Duodenal mucosa (tissue), 2 donors: ENCODE measurements around the gene MDM2.
"Not testable (repeated sequence)": the region's sequence is repeated elsewhere in the genome, so short reads cannot be mapped to it uniquely, and the experiment has no call there.

Experiments
- H3K27ac ChIP-seq: one replicate; pipeline ENCODE4 v1.7.0; 2013; ENCODE audit warnings: low read depth, low read length
- H3K27me3 ChIP-seq, 2 donors: one replicate each; pipeline ENCODE4 v1.7.0; 2013; ENCODE audit warnings: low read length in 2 of 2, control low read depth in 1 of 2; ENCODE audit not compliant: insufficient read depth in 2 of 2, control insufficient read depth in 1 of 2
- H3K36me3 ChIP-seq, 2 donors: one replicate each; pipeline ENCODE4 v1.7.0; 2013; ENCODE audit warnings: low read length in 2 of 2, control low read depth in 1 of 2; ENCODE audit not compliant: insufficient read depth in 2 of 2, control insufficient read depth in 1 of 2
- H3K4me1 ChIP-seq, 2 donors: one replicate each; pipeline ENCODE4 v1.7.0; 2013; ENCODE audit warnings: low read length in 2 of 2, control low read depth in 1 of 2; ENCODE audit not compliant: insufficient read depth in 2 of 2, control insufficient read depth in 1 of 2
- H3K4me3 ChIP-seq, 2 donors: one replicate each; pipeline ENCODE4 v1.7.0; 2013; ENCODE audit warnings: low read length in 2 of 2, low read depth in 1 of 2
- H3K9ac ChIP-seq, 2 donors: one replicate each; pipeline ENCODE4 v1.7.0; 2013; ENCODE audit warnings: low read length in 2 of 2, low read depth in 1 of 2
- H3K9me3 ChIP-seq, 2 donors: one replicate each; pipeline ENCODE4 v1.7.0; 2013; ENCODE audit warnings: low read length in 2 of 2, control low read depth in 1 of 2; ENCODE audit not compliant: control insufficient read depth in 1 of 2

Gene MDM2

GRCh38 chr12:68837215-68837614 lies 29.2 kb downstream of the MDM2 start:
- H3K4me3 ChIP-seq = no peak overlapping the region
- H3K9me3 ChIP-seq = no peaks in the 10 kb centered on the region
- H3K4me1 ChIP-seq = no peaks in the 10 kb centered on the region
- no peaks in the 10 kb centered on the region for H3K27me3 ChIP-seq
- H3K36me3 ChIP-seq = peaks cover 49 to 72% of the 10 kb centered on the region in 2 donors
- H3K27ac ChIP-seq = no peak overlapping the region
- no peak overlapping the region for H3K9ac ChIP-seq

- Histone ChIP-seq H3K9ac (no peak overlapping the region), H3K36me3 (peaks cover 51 to 70% of the 10 kb centered on the region in 2 donors), H3K27me3 (no peaks in the 10 kb centered on the region), H3K4me3 (no peak overlapping the region), H3K27ac (no peak overlapping the region), H3K4me1 (no peaks in the 10 kb centered on the region), H3K9me3 (no peaks in the 10 kb centered on the region)
These were observed 30.3 kb downstream of the MDM2 start for GRCh38 chr12:68838046-68838886.

GRCh38 chr12:68839183-68840147 lies 31.5 kb downstream of the MDM2 start:
- Histone ChIP-seq H3K9ac (no peak overlapping the region), H3K9me3 (no peaks in the 10 kb centered on the region), H3K4me3 (no peak overlapping the region), H3K4me1 (no peaks in the 10 kb centered on the region), H3K27me3 (no peaks in the 10 kb centered on the region), H3K36me3 (peaks cover 48 to 73% of the 10 kb centered on the region in 2 donors), H3K27ac (no peak overlapping the region)

- not testable (repeated sequence) for H3K9ac ChIP-seq, H3K9me3 ChIP-seq, H3K4me3 ChIP-seq, H3K27ac ChIP-seq, H3K4me1 ChIP-seq, H3K27me3 ChIP-seq
- peaks cover 41 to 70% of the 10 kb centered on the region in 2 donors for H3K36me3 ChIP-seq
These were observed 33.2 kb downstream of the MDM2 start for GRCh38 chr12:68841175-68841574.

- Histone ChIP-seq H3K4me1 (no peaks in the 10 kb centered on the region), H3K36me3 (peaks cover 36 to 65% of the 10 kb centered on the region in 2 donors), H3K27ac (no peak overlapping the region), H3K9me3 (no peaks in the 10 kb centered on the region), H3K27me3 (no peaks in the 10 kb centered on the region), H3K4me3 (no peak overlapping the region), H3K9ac (no peak overlapping the region)
These were observed 33.7 kb downstream of the MDM2 start for GRCh38 chr12:68841717-68842116.

GRCh38 chr12:68842123-68842522 lies 34.1 kb downstream of the MDM2 start:
- Histone ChIP-seq H3K4me3 (no peak overlapping the region), H3K27me3 (no peaks in the 10 kb centered on the region), H3K36me3 (peaks cover 36 to 61% of the 10 kb centered on the region in 2 donors), H3K27ac (no peak overlapping the region), H3K4me1 (no peaks in the 10 kb centered on the region), H3K9me3 (no peaks in the 10 kb centered on the region), H3K9ac (no peak overlapping the region)

GRCh38 chr12:68842784-68843567 lies 35.0 kb downstream of the MDM2 start:
- Histone ChIP-seq H3K27ac (no peak overlapping the region), H3K9me3 (no peaks in the 10 kb centered on the region), H3K4me1 (no peaks in the 10 kb centered on the region), H3K27me3 (no peaks in the 10 kb centered on the region), H3K4me3 (no peak overlapping the region), H3K9ac (no peak overlapping the region), H3K36me3 (peaks cover 34 to 55% of the 10 kb centered on the region in 2 donors)

- H3K4me1 ChIP-seq = no peaks in the 10 kb centered on the region
- no peak overlapping the region for H3K9ac ChIP-seq
- H3K36me3 ChIP-seq = peaks cover 22 to 41% of the 10 kb centered on the region in 2 donors
- no peak overlapping the region for H3K4me3 ChIP-seq
- H3K27ac ChIP-seq = no peak overlapping the region
- H3K27me3 ChIP-seq = no peaks in the 10 kb centered on the region
- H3K9me3 ChIP-seq = no peaks in the 10 kb centered on the region
These were observed 36.4 kb downstream of the MDM2 start for GRCh38 chr12:68844318-68844745.

GRCh38 chr12:68844788-68845695 lies 37.1 kb downstream of the MDM2 start:
- Histone ChIP-seq H3K4me3 (no peak overlapping the region), H3K9me3 (no peaks in the 10 kb centered on the region), H3K27me3 (no peaks in the 10 kb centered on the region), H3K36me3 (peaks cover 17 to 34% of the 10 kb centered on the region in 2 donors), H3K27ac (no peak overlapping the region), H3K4me1 (no peaks in the 10 kb centered on the region), H3K9ac (no peak overlapping the region)
